Activated naive CD8-positive, alpha-beta T cell (primary cell): ENCODE data around the gene KRTAP4-16.
"Not testable (repeated sequence)": the region's sequence is repeated elsewhere in the genome, so short reads cannot be mapped to it uniquely, and the experiment has no call there.

Source experiments
- H3K27ac Mint-ChIP-seq: one replicate; pipeline ENCODE4 v1.8.0; 2021; ENCODE audit warnings: mixed read lengths
- H3K27me3 Mint-ChIP-seq: one replicate; pipeline ENCODE4 v1.8.0; 2021; ENCODE audit warnings: mixed read lengths
- H3K36me3 Mint-ChIP-seq: one replicate; pipeline ENCODE4 v1.8.0; 2021; ENCODE audit warnings: mixed read lengths
- H3K4me1 Mint-ChIP-seq: one replicate; pipeline ENCODE4 v1.8.0; 2021; ENCODE audit warnings: low read depth, mixed read lengths
- H3K4me3 Mint-ChIP-seq: one replicate; pipeline ENCODE4 v1.8.0; 2021; ENCODE audit warnings: mild to moderate bottlenecking, mixed read lengths
- H3K9me3 Mint-ChIP-seq: one replicate; pipeline ENCODE4 v1.8.0; 2021; ENCODE audit warnings: low read depth, mixed read lengths

Gene KRTAP4-16

GRCh38 chr17:41104386-41105038 is 2.5 kb upstream of the KRTAP4-16 start:
- not testable (repeated sequence) for H3K36me3 Mint-ChIP-seq, H3K27ac Mint-ChIP-seq, H3K9me3 Mint-ChIP-seq, H3K4me3 Mint-ChIP-seq, H3K27me3 Mint-ChIP-seq
- peaks cover 21% of the 10 kb centered on the region for H3K4me1 Mint-ChIP-seq

GRCh38 chr17:41103896-41104295 is 1.9 kb upstream of the KRTAP4-16 start:
- H3K36me3 Mint-ChIP-seq, result no peaks in the 10 kb centered on the region

GRCh38 chr17:41099682-41100480 is 2.1 kb downstream of the KRTAP4-16 start:
- not testable (repeated sequence) for H3K27me3 Mint-ChIP-seq, H3K4me3 Mint-ChIP-seq, H3K27ac Mint-ChIP-seq, H3K4me1 Mint-ChIP-seq, H3K9me3 Mint-ChIP-seq, H3K36me3 Mint-ChIP-seq

More at GRCh38 chr17:41103896-41104295, 1.9 kb upstream of the KRTAP4-16 start:
- Mint-ChIP-seq H3K27ac (no peak overlapping the region), H3K4me3 (no peak overlapping the region), H3K9me3 (no peaks in the 10 kb centered on the region), H3K4me1 (peaks cover 19% of the 10 kb centered on the region), H3K27me3 (peaks cover 4% of the 10 kb centered on the region)

- Mint-ChIP-seq H3K4me1 (peaks cover 9% of the 10 kb centered on the region), H3K36me3 (no peaks in the 10 kb centered on the region), H3K4me3 (no peak overlapping the region), H3K9me3 (no peaks in the 10 kb centered on the region), H3K27me3 (peaks cover 7% of the 10 kb centered on the region), H3K27ac (no peak overlapping the region)
Measured at GRCh38 chr17:41098481-41098880, 3.5 kb downstream of the KRTAP4-16 start.

- Mint-ChIP-seq H3K4me1 (peaks cover 9% of the 10 kb centered on the region), H3K36me3 (peaks cover 1% of the 10 kb centered on the region), H3K27ac (peak within 1 kb of the TSS; percentile 52), H3K9me3 (no peaks in the 10 kb centered on the region), H3K27me3 (peaks cover 7% of the 10 kb centered on the region), H3K4me3 (no peak within 1 kb of the TSS)
Measured at GRCh38 chr17:41098042-41098441, 4.0 kb downstream of the KRTAP4-16 start, which contains the start of gene KRTAP4-8. TSS of gene KRTAP4-8 (minus strand) at chr17:41098142. CDS start at chr17:41098084, 58 bp downstream.

- Mint-ChIP-seq H3K27ac (no peak overlapping the region), H3K36me3 (peaks cover 2% of the 10 kb centered on the region), H3K4me3 (no peak overlapping the region), H3K9me3 (no peaks in the 10 kb centered on the region), H3K4me1 (peaks cover 9% of the 10 kb centered on the region), H3K27me3 (peaks cover 7% of the 10 kb centered on the region)
Measured at GRCh38 chr17:41096055-41096454, 6.0 kb downstream of the KRTAP4-16 start.

- not testable (repeated sequence) for H3K27me3 Mint-ChIP-seq, H3K36me3 Mint-ChIP-seq, H3K4me3 Mint-ChIP-seq
Measured at GRCh38 chr17:41088760-41089352, 13.2 kb downstream of the KRTAP4-16 start.

GRCh38 chr17:41084100-41084856 is 17.7 kb downstream of the KRTAP4-16 start, which contains the start of gene KRTAP4-7:
TSS of gene KRTAP4-7 (plus strand) at chr17:41084150. CDS start at chr17:41084207, 57 bp downstream.
- H3K9me3 Mint-ChIP-seq, H3K36me3 Mint-ChIP-seq, H3K27me3 Mint-ChIP-seq, H3K27ac Mint-ChIP-seq, H3K4me3 Mint-ChIP-seq, H3K4me1 Mint-ChIP-seq: not testable (repeated sequence)

More at GRCh38 chr17:41088760-41089352, 13.2 kb downstream of the KRTAP4-16 start:
- not testable (repeated sequence) for H3K4me1 Mint-ChIP-seq, H3K27ac Mint-ChIP-seq, H3K9me3 Mint-ChIP-seq

- not testable (repeated sequence) for H3K4me1 Mint-ChIP-seq, H3K27me3 Mint-ChIP-seq, H3K36me3 Mint-ChIP-seq, H3K9me3 Mint-ChIP-seq, H3K27ac Mint-ChIP-seq, H3K4me3 Mint-ChIP-seq
Measured at GRCh38 chr17:41083427-41083826, 18.6 kb downstream of the KRTAP4-16 start.

GRCh38 chr17:41082626-41083025 is 19.4 kb downstream of the KRTAP4-16 start:
- H3K9me3 Mint-ChIP-seq, result peaks cover 5% of the 10 kb centered on the region
- H3K27me3 Mint-ChIP-seq, result peaks cover 8% of the 10 kb centered on the region
- no peak overlapping the region for H3K4me3 Mint-ChIP-seq
- no peak overlapping the region for H3K27ac Mint-ChIP-seq
- no peaks in the 10 kb centered on the region for H3K36me3 Mint-ChIP-seq
- no peaks in the 10 kb centered on the region for H3K4me1 Mint-ChIP-seq

- Mint-ChIP-seq H3K27ac (no peak overlapping the region), H3K27me3 (peaks cover 17% of the 10 kb centered on the region), H3K9me3 (no peaks in the 10 kb centered on the region), H3K36me3 (no peaks in the 10 kb centered on the region), H3K4me1 (no peaks in the 10 kb centered on the region), H3K4me3 (no peak overlapping the region)
Measured at GRCh38 chr17:41076788-41077187, 25.2 kb downstream of the KRTAP4-16 start.

GRCh38 chr17:41073676-41074075 is 28.3 kb downstream of the KRTAP4-16 start:
- no peaks in the 10 kb centered on the region for H3K4me1 Mint-ChIP-seq
- no peaks in the 10 kb centered on the region for H3K9me3 Mint-ChIP-seq
- H3K27ac Mint-ChIP-seq, result no peak overlapping the region
- H3K4me3 Mint-ChIP-seq, result no peak overlapping the region
- H3K27me3 Mint-ChIP-seq, result peaks cover 12% of the 10 kb centered on the region
- H3K36me3 Mint-ChIP-seq, result no peaks in the 10 kb centered on the region

GRCh38 chr17:41071606-41072360 is 30.2 kb downstream of the KRTAP4-16 start:
- Mint-ChIP-seq H3K9me3 (no peaks in the 10 kb centered on the region), H3K4me1 (peaks cover 2% of the 10 kb centered on the region), H3K4me3 (no peak overlapping the region), H3K27ac (no peak overlapping the region), H3K36me3 (no peaks in the 10 kb centered on the region), H3K27me3 (peaks cover 8% of the 10 kb centered on the region)

- Mint-ChIP-seq H3K4me1 (peaks cover 2% of the 10 kb centered on the region), H3K9me3 (no peaks in the 10 kb centered on the region), H3K4me3 (no peak overlapping the region), H3K36me3 (no peaks in the 10 kb centered on the region), H3K27ac (no peak overlapping the region), H3K27me3 (no peaks in the 10 kb centered on the region)
Measured at GRCh38 chr17:41069031-41069430, 33.0 kb downstream of the KRTAP4-16 start.
